ENCODE results near the gene TK1. TPM values are rescaled to one million over a fixed set of nuclear protein-coding genes. Genes with fewer than 3 reads are reported as not detected.
A peak's percentile ranks its signal among the peaks of the same experiment; 100 is the strongest.

The TK1 gene
- total and polyA plus RNA-seq, 3 experiments from 2014 or later, result 2.2 to 86.2 (median 84.4) TPM

DNA sequence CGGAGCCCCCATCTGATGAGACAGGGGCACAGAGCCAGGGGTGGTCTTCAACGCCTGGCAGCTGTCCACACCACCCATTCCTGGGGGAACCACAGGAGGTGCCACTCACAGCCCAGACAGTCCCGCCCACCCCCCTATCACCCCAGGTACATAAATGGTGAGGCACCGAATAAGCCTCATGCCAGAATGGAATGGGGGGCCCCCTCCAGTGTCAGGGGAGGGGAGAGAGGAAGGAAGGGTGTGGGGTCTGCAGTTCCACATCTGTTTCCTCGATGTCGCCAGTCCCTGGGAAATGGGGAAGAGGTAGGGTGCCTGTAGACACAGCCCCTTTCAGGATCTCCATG, 60.0 kb downstream of the TK1 start:
- POLR2A ChIA-PET, result interaction anchor here (1.1 to 14.4 kb wide), 5 partner anchors 8 to 168 kb away, joined by 5 to 333 read pairs (median 13); partner anchors contain the start of genes TMC8 and TNRC6C
- Mint-ChIP-seq H3K27ac (peak overlapping the region; percentile 83 to 99 (median 91)), H3K27me3 (peaks cover 0 to 2% of the 10 kb centered on the region in 2 donors), H3K4me3 (peak overlapping the region; percentile 93 to 97 (median 94)), H3K9me3 (no peaks in the 10 kb centered on the region), H3K4me1 (peaks cover 48 to 77% (median 50%) of the 10 kb centered on the region in 3 donors), H3K36me3 (peaks cover 3 to 65% (median 9%) of the 10 kb centered on the region in 3 donors)
- Histone ChIP-seq H3K27me3 (ENCODE audit: insufficient read depth, low read length, poor library complexity, severe bottlenecking) (no peaks in the 10 kb centered on the region), H3K4me1 (ENCODE audit: insufficient read depth, low read length) (peaks cover 68% of the 10 kb centered on the region), H3K36me3 (ENCODE audit: insufficient read depth, low read length) (peaks cover 45% of the 10 kb centered on the region), H3K27ac (ENCODE audit: low read depth, low read length) (peak overlapping the region; percentile 87), H3K9me3 (ENCODE audit: low read length) (no peaks in the 10 kb centered on the region), H3K4me3 (ENCODE audit: low read length) (peak overlapping the region; percentile 79)
- DNase-seq, result peak in 1 of 5 donors; percentile 52
- CTCF ChIA-PET, result interaction anchor here (1.1 to 5.7 kb wide), 4 partner anchors 10 to 125 kb away, joined by 3 to 75 read pairs (median 10); no protein-coding TSS in a partner anchor

GRCh38 chr17:78125976-78126894, 60.6 kb downstream of the TK1 start:
- Mint-ChIP-seq H3K27ac (peak overlapping the region in 6 of 8 donors; percentile 42 to 99 (median 84)), H3K4me1 (peaks cover 52 to 84% (median 57%) of the 10 kb centered on the region in 3 donors), H3K27me3 (peaks cover 0 to 2% of the 10 kb centered on the region in 2 donors), H3K36me3 (peaks cover 3 to 71% (median 9%) of the 10 kb centered on the region in 3 donors), H3K9me3 (no peaks in the 10 kb centered on the region), H3K4me3 (peak overlapping the region; percentile 93 to 97 (median 94))
- peak in 1 of 5 donors; percentile 45 for DNase-seq
- Histone ChIP-seq H3K9me3 (ENCODE audit: low read length) (no peaks in the 10 kb centered on the region), H3K4me3 (ENCODE audit: low read length) (peak overlapping the region; percentile 79), H3K36me3 (ENCODE audit: insufficient read depth, low read length) (peaks cover 50% of the 10 kb centered on the region), H3K4me1 (ENCODE audit: insufficient read depth, low read length) (peaks cover 74% of the 10 kb centered on the region), H3K27me3 (ENCODE audit: insufficient read depth, low read length, poor library complexity, severe bottlenecking) (no peaks in the 10 kb centered on the region), H3K27ac (ENCODE audit: low read depth, low read length) (peak overlapping the region; percentile 87)
- ChIA-PET CTCF (interaction anchor here (1.0 to 5.7 kb wide), 8 partner anchors 11 to 126 kb away, joined by 3 to 75 read pairs (median 4); no protein-coding TSS in a partner anchor), POLR2A (interaction anchor here (0.5 to 14.4 kb wide), 6 partner anchors 11 to 168 kb away, joined by 3 to 333 read pairs (median 6); partner anchors contain the start of genes TMC8 and TNRC6C)

GRCh38 chr17:78125138-78125913, 61.5 kb downstream of the TK1 start:
- Histone ChIP-seq H3K36me3 (ENCODE audit: insufficient read depth, low read length) (peaks cover 46% of the 10 kb centered on the region), H3K4me1 (ENCODE audit: insufficient read depth, low read length) (peaks cover 82% of the 10 kb centered on the region), H3K4me3 (ENCODE audit: low read length) (peak overlapping the region; percentile 79), H3K27me3 (ENCODE audit: insufficient read depth, low read length, poor library complexity, severe bottlenecking) (no peaks in the 10 kb centered on the region), H3K27ac (ENCODE audit: low read depth, low read length) (peak overlapping the region; percentile 87), H3K9me3 (ENCODE audit: low read length) (no peaks in the 10 kb centered on the region)
- ChIA-PET POLR2A (interaction anchor here (0.6 to 14.4 kb wide), 6 partner anchors 11 to 665 kb away, joined by 3 to 333 read pairs (median 5); partner anchors contain the start of gene TMC8), CTCF (interaction anchor here (1.0 to 5.7 kb wide), 6 partner anchors 11 to 126 kb away, joined by 3 to 75 read pairs (median 4); no protein-coding TSS in a partner anchor)
- H3K36me3 Mint-ChIP-seq, result peaks cover 4 to 72% (median 5%) of the 10 kb centered on the region in 3 donors
- DNase-seq, result peak in 2 of 5 donors; percentile 59 to 62
- peaks cover 0 to 2% of the 10 kb centered on the region in 2 donors for H3K27me3 Mint-ChIP-seq
- H3K9me3 Mint-ChIP-seq, result no peaks in the 10 kb centered on the region
- H3K4me3 Mint-ChIP-seq, result peak overlapping the region; percentile 41 to 97 (median 62)
- peaks cover 56 to 86% (median 65%) of the 10 kb centered on the region in 3 donors for H3K4me1 Mint-ChIP-seq
- peak overlapping the region in 5 of 8 donors; percentile 27 to 70 (median 58) for H3K27ac Mint-ChIP-seq

- POLR2A ChIA-PET, result interaction anchor here (0.6 to 14.4 kb wide), 5 partner anchors 11 to 665 kb away, joined by 3 to 333 read pairs (median 7); partner anchors contain the start of gene TMC8
- DNase-seq, result no peak
- Histone ChIP-seq H3K9me3 (ENCODE audit: low read length) (no peaks in the 10 kb centered on the region), H3K4me3 (ENCODE audit: low read length) (peak overlapping the region; percentile 79), H3K27ac (ENCODE audit: low read depth, low read length) (no peak overlapping the region), H3K4me1 (ENCODE audit: insufficient read depth, low read length) (peaks cover 80% of the 10 kb centered on the region), H3K27me3 (ENCODE audit: insufficient read depth, low read length, poor library complexity, severe bottlenecking) (no peaks in the 10 kb centered on the region), H3K36me3 (ENCODE audit: insufficient read depth, low read length) (peaks cover 46% of the 10 kb centered on the region)
- peaks cover 51 to 82% (median 60%) of the 10 kb centered on the region in 3 donors for H3K4me1 Mint-ChIP-seq
- H3K27ac Mint-ChIP-seq, result peak overlapping the region in 5 of 8 donors; percentile 27 to 70 (median 58)
- CTCF ChIA-PET, result interaction anchor here (1.1 to 5.7 kb wide), 5 partner anchors 11 to 127 kb away, joined by 3 to 75 read pairs (median 4); no protein-coding TSS in a partner anchor
- H3K9me3 Mint-ChIP-seq, result no peaks in the 10 kb centered on the region
- H3K27me3 Mint-ChIP-seq, result peaks cover 0 to 2% of the 10 kb centered on the region in 2 donors
- H3K4me3 Mint-ChIP-seq, result peak overlapping the region in 6 of 7 donors; percentile 41 to 97 (median 69)
- peaks cover 4 to 73% (median 5%) of the 10 kb centered on the region in 3 donors for H3K36me3 Mint-ChIP-seq
Measured at GRCh38 chr17:78124836-78125137, 62.1 kb downstream of the TK1 start.

Other genes starting within 250 kb of the TK1 start
- 10 to 100 TPM; 25.9 to 28.1 TPM for gene TNRC6C, start 228.3 kb downstream of the TK1 start, total RNA-seq
- gene TNRC6C, start 228.3 kb downstream of the TK1 start, polyA plus RNA-seq, result 7.4 TPM
- 100 to 1,000 TPM; 150 TPM for gene TMC6, start 58.3 kb downstream of the TK1 start, total RNA-seq
- gene TMC6, start 58.3 kb downstream of the TK1 start, polyA plus RNA-seq, result 296 TPM
- gene TMC8, start 56.3 kb downstream of the TK1 start, total RNA-seq, result 100 to 1,000 TPM; 117 to 126 TPM
- 139 TPM for gene TMC8, start 56.3 kb downstream of the TK1 start, polyA plus RNA-seq
- gene C17orf99, start 40.7 kb downstream of the TK1 start, total RNA-seq, result not detected
- not detected for gene C17orf99, start 40.7 kb downstream of the TK1 start, polyA plus RNA-seq
- gene SYNGR2, start 18.5 kb downstream of the TK1 start, total RNA-seq, result 100 to 1,000 TPM; 186 to 200 TPM
- gene SYNGR2, start 18.5 kb downstream of the TK1 start, polyA plus RNA-seq, result 140 TPM
- 10 to 100 TPM; 24.7 to 30.2 TPM for gene AFMID, start 310 bp upstream of the TK1 start, total RNA-seq
- gene AFMID, start 310 bp upstream of the TK1 start, polyA plus RNA-seq, result 1.4 TPM
- gene BIRC5, start 27.2 kb upstream of the TK1 start, total RNA-seq, result 10 to 100 TPM; 61.0 to 65.1 TPM
- gene BIRC5, start 27.2 kb upstream of the TK1 start, polyA plus RNA-seq, result 0.69 TPM
- gene TMEM235, start 44.6 kb upstream of the TK1 start, total RNA-seq, result not detected
- not detected for gene TMEM235, start 44.6 kb upstream of the TK1 start, polyA plus RNA-seq
- 10 to 100 TPM; 26.9 to 27.4 TPM for gene SOCS3, start 173.0 kb upstream of the TK1 start, total RNA-seq
- 38.9 TPM for gene SOCS3, start 173.0 kb upstream of the TK1 start, polyA plus RNA-seq
- 10 to 100 TPM; 48.2 to 51.5 TPM for gene PGS1, start 191.6 kb upstream of the TK1 start, total RNA-seq
- 31.5 TPM for gene PGS1, start 191.6 kb upstream of the TK1 start, polyA plus RNA-seq